Hematopoietic multipotent progenitor cell treated with erythropoietin and hydrocortisone succinate and interleukin-3 and kit ligand, for 17 days (in vitro differentiated cells): ENCODE measurements around the gene ABI1.

Experiments
- DNase-seq: peaks from one replicate; pipeline ENCODE4 v3.0.0-alpha.2; 2015; ENCODE audit warnings: low spot score

Gene ABI1

DNA sequence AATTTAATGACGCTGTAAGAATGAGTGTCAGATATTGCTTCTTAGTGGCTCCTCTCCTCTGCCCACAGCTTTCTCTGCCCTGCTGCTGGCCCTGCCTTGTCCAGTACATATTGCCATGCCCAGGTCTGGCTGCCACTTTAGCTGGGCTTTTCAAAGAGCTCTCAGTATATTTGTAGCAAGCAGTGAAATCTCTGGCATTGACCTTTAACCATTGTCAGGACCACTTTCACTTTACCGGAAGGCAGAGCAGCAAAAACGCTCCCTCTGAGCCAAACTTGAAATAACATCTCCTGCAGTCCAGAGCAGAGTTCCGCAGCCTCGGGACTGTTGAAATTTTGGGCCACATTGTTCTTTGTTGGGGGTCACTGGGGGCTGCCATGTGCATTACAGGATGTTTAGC is 149.4 kb downstream of the ABI1 start:
- DNase-seq, result no peak

DNA sequence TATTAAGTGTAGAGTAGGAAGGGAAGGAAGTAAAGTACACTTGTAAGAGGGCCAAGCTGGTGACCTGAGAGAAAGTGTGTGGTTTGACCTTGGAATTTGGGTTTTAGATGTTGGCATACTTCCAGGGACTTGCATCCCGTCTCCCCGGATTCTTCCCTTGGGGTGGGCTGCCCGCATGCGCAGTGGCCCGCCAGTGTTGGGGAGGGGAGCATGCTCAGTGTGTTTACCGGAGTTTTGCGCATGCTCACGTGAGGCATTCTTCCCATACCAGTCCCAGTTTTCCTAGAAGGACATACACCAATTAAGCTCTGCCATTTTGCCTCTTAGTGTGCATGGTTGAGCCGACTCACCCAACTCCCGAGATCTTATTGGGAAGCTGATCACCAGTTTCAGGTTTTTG is 153.8 kb downstream of the ABI1 start:
- DNase-seq, result no peak

DNA sequence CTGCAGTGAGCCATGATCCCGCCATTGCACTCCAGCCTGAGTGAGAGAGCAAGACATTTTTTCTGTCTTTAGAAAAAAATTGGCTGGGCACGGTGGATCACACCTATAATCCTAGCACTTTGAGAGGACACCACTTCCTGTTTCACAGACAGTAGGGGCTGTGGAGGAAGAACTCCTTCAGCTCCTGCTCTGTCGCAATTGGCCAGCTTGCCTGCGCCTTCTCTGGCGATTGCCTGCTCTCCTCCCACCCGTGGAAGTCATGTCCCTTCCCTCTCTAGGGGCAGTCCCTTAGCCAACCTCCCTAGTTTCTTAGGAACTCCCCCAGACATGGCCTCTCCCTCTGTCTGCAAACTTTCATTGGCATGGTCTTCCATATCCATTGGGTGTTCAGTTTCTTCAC is 154.6 kb downstream of the ABI1 start:
- no peak for DNase-seq

DNA sequence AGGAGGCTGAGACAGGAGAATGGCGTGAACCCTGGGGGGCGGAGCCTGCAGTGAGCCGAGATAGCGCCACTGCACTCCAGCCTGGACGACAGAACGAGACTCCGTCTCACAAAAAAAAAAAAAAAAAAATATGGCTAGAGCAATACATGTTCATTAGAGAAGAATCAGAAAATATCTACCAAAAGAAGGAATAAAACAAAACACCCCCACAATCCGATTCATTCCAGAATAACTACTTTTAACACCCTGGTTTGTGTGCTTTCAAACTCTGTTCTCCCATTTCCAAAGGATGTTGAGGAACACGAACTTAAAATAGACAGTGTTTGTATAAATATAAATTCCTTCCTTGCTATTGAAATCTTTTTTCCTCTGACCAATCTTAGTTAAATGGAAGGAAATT is 156.8 kb downstream of the ABI1 start:
- DNase-seq, result no peak

DNA sequence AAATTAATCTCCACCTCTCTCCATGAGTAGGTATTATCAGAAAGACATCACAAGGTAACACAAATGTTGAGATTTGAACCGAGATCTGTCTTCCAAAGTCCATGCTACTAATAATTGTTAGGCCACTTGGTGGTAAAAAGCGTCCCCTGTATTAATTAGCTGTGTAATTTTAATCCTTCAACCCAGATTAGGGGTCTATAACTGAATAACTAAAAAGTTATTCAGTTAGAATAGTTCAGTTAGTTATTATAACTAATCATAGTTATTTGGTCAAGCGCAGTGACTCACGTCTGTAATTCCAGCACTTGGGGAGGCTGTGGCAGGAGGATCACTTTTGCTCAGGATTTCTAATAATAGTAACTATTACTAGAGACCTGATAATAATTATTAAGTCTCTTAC is 157.7 kb downstream of the ABI1 start:
- DNase-seq, result no peak

DNA sequence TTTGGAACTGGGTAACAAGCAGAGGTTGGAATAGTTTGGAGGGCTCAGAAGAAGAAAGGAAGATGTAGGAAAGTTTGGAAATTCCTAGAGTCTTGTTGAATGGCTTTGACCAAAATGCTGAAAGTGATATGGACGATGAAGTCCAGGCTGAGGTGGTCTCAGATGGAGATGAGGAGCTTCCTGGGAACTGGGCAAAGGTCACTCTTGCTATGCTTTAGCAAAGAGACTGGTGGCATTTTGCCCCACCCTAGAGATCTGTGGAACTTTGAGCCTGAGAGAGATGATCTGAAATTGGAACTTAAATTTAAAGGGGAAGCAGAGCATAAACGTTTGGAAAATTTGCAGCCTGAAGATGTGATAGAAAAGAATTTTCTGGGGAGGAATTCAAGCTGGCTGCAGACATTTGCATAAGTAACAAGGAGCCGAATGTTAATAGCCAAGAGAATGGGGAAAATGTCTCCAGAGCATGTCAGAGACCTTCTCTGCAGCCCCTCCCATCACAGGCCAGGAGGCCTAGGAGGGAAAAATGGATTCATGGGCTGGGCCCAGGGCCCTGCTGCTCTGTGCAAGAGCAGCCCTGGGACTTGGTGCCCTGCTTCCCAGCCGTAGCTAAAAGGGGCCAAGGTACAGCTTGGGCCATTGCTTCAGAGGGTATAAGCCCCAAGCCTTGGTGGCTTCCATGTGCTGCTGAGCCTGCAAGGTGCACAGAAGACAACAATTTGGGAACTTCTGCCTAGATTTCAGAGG is 159.7 kb downstream of the ABI1 start:
- DNase-seq, result no peak

DNA sequence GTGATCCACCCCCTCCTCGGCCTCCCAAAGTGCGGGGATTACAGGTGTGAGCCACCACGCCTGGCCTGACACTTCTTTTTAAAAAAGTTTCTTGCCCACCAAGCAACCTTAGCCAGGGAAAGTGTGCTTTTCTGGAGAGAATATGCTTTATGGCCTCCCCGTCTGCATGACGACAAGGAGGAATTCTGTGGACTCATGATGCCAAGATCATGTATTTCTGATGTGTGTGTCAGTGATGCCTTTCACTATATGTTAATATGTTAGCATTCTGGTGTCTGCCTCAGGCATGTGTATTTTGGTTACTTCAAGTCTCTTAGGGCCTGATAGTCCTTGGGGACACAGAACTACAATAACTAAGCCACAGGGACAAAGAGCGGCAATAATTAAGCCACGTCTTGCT is 161.1 kb downstream of the ABI1 start:
- DNase-seq, result no peak

DNA sequence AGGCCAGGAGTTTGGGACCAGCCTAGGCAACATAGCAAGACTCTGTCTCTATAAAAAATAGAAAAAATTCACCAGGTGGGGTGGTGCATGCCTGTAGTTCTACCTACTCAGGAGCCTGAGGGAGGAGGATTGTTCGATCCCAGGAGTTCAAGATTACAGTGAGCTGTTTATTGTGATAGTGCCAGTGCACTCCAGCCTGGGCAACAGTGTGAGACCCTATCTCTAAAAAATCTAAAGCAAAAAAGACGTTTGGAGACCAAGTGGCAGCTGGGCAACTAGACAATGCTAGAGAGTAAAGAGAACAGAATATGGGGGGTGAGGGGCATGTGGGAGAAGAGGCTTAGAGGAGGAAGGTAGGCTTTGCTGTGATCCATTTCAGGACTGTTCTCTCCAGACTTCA is 161.8 kb downstream of the ABI1 start:
- no peak for DNase-seq

DNA sequence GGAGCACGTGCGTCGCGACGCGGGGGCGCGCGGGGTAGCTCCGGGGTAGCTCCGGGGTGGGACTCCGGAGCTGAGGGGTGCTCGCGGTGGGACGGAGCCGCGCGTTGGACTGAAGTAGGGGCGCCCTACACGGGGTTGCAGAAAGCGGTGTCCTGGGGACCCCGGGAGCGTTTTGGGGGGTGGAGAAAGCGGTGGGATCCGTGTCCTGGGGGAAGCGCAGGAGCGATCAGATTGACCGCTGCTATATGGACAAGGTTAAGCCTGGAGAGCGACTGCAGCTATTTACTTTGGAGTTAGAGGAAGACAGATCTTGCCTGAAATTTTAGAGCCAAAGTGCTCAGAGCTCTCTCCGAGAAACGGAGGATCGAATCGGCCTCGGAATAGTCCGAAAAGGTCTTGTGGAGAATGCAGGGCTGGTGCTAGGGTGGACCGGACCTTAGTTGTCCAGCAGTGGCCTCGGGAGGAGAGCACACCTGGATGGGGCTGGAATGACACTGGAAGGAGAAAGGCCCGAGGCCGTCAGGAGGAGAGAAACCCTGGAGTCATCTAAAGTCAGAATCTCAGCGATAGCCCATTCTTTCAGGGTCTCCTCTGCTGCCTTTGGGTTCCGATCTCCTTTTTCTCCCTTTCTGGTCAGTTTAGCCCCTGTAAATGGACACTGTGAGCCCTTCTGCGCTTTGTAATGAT is 162.7 kb downstream of the ABI1 start:
- no peak for DNase-seq

DNA sequence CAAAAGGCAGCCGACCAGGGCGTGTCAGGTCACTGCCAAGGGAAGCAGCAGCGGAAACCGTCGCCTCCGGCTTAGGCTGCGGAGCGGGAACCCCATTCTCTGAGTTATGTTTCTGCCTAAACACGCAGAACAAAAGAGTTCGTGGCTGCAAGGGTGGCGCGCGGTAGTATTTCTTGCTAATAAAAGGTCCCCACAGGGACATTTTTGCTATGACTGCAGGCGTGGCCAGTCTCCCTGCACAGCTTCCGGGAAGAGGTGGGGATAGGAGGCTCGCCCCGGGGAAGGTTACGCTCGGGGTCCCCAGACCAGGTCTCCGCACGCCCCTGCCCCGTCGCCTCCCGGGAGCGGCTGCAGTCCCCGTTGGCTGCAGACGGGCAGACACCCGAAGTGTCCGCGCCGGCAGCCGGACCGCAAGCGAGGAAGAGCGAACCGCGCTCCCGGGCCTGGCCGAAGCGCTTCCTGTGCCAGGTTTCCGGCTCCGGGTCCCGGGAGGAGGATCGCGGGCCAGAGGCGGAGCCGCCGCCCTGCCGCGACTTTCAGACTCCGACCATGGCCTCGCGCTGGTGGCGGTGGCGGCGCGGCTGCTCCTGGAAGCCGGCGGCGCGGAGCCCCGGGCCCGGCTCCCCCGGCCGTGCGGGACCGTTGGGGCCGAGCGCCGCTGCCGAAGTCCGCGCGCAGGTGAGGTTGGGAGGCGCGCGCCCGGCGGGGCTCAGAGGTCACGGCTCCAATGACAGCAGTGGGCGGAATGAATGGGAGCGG is 163.4 kb downstream of the ABI1 start, which contains the start of gene PDSS1:
Gene PDSS1 (plus strand): TSS at position 539 of the 759 bp plus-strand sequence. CDS start 11 bp downstream, at position 550.
- DNase-seq, result peak; percentile 11

DNA sequence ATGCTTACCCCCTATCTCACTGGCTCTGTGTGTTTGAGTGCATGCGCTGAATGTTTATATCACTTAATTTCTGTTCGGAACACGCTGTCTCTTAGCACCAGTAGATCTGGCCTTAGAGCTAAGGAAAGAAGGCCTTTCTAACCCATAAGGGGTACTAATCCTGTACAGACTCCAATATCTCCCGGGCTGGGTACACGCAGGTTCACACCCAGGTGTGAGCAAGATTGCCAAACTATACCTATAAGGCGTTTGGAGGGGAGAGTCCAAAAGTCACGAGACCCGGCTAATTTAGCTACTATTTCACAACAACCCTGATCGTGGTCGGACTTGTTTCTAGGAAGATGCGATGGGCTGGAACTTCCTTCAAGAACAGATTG is 164.0 kb downstream of the ABI1 start:
- no peak for DNase-seq
